ENCODE data around the gene EHBP1L1.
"Not testable (repeated sequence)": the region's sequence is repeated elsewhere in the genome, so short reads cannot be mapped to it uniquely, and the experiment has no call there.

EHBP1L1 gene

DNA sequence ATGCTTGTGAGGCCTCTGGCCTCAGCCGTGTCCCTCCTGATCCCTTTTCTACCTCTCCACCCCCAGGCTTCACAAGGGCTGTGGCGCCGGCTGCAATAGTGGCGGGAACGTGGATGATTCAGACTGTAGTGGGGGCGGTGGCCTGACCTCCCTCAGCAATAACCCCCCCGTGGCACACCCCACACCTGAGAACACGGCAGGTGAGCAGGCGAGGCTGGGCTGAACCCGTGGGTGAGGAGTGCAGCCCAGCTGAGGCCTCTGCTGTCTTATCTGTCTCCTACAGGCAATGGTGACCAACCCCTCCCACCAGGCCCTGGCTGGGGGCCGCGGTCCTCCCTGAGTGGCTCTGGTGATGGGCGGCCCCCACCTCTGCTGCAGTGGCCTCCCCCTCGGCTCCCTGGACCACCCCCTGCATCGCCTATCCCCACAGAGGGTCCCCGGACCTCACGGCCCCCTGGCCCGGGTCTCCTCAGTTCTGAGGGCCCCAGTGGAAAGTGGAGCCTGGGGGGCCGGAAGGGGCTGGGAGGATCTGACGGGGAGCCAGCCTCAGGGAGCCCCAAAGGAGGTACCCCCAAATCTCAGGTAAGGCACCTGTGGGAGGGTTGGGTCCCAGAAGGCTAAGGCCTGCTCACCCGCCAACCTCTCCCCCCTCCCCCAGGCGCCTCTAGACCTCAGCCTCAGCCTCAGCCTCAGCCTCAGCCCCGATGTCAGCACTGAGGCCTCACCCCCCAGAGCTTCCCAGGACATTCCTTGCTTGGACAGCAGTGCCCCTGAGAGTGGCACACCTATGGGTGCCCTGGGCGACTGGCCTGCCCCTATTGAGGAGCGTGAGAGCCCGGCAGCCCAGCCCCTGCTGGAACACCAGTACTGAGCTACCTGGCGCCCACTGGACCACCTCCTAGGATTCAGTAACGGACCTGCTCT, 60.5 kb downstream of the EHBP1L1 start:
- no peak for DNase-seq (ENCODE audit: low read depth, low spot score)

DNA sequence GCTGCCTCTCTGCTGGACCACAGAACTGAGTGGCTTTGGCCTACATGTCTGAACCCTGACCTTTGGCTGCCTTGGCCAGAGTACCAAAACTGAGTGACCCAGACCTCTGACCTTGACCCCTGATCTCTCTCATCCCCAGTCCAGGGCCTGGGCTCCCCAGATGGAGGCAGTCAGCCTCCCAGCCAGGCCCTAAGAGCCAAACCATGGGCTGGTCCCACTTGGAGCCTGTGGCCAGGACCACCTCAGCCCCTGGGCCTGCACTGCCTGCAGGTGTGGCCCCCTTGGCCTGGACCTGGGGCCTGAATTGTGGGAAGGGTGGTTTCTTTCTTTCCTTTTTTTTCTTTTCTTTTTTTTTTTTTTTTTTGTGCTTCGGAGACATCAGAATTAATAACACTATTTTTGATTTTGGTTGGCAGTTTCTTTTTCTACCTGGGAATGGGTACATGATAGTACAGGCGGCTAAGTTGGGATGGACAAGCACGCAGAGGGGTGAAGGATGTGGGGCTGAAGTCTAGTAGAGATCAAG, 61.2 kb downstream of the EHBP1L1 start:
- DNase-seq (ENCODE audit: low read depth, low spot score): no peak

GRCh38 chr11:65637794-65638419, 62.1 kb downstream of the EHBP1L1 start, which contains the start of gene SIPA1:
Gene SIPA1, plus strand, starts transcription at chr11:65638101. Its CDS starts 2,821 bp downstream, at chr11:65640922.
- peak; percentile 96 for DNase-seq (ENCODE audit: low read depth, low spot score)

DNA sequence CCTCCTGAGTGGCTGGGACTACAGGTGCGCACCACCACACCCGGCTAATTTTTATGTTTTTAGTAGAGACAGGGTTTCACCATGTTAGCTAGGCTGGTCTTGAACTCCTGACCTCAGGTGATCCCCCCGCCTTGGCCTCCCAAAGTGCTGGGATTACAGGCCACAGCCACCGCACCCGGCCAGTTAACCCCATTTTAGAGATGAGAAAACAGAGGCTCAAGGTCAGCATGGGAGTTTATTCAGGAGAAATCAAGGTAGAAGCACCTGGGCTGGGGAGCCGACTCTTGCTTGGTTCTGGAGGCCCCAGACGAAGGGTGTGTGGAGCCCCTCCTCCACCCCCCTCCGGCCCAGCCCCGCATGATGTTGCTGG, 63.4 kb downstream of the EHBP1L1 start:
- DNase-seq (ENCODE audit: low read depth, low spot score): not testable (repeated sequence)

- DNase-seq (ENCODE audit: low read depth, low spot score): no peak
These were observed 64.0 kb downstream of the EHBP1L1 start for GRCh38 chr11:65639623-65640482.

DNA sequence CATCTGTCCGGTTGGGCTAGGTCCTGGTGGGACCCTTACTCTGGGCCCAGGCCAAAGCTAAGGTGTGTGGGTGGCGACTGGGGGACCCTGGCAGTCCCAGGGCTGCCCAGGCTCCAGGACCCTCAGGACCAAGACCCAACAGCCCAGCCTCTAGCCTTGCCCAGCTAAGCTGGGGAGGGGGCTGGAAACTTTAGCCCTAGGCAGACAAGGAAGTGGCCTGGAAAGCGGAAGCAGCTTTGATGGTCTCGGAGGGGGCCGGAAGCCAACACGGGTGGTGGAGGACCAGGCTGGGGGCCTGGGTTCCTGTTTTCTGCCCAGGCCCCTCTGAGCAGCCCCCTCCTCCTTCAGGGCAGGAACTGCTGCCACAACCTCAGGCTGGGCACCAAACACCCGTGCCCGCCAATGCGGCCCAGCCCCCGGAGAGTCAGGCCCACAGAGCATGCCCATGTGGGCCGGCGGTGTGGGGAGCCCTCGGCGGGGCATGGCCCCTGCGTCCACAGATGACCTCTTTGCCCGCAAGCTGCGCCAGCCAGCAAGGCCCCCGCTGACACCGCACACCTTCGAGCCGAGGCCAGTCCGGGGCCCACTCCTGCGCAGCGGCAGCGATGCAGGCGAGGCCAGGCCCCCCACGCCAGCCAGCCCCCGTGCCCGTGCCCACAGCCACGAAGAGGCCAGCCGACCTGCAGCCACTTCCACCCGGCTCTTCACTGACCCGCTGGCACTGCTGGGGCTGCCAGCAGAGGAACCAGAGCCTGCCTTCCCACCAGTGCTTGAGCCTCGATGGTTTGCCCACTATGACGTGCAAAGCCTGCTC, 64.8 kb downstream of the EHBP1L1 start:
- no peak for DNase-seq (ENCODE audit: low read depth, low spot score)

DNA sequence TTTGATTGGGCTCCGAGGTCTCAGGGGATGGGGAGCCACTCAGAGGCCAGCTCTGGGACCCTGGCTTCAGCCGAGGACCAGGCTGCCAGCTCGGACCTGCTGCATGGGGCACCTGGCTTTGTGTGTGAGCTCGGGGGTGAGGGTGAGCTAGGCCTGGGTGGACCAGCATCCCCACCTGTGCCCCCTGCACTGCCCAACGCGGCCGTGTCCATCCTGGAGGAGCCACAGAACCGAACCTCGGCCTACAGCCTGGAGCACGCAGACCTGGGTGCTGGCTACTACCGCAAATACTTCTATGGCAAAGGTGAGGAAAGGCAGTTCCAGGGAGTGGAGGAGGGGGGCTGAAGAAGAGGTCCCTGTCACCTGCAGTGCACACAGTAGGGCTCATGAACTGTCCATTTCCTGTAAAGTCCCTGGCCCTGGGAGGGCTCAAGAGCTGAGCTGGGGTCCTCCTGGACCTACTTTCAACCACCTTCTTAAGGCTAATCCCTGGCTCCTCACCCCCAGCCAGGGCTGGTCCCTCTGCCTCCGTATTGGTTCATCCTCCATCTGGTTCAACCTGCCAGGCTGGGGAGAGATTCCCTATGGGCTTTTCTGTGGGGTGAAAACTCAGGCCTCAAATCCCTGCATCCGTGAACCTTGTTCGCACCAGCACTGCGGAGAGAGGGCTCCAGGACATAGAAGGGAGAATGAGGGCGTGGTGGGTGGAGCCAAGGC, 65.6 kb downstream of the EHBP1L1 start:
- no peak for DNase-seq (ENCODE audit: low read depth, low spot score)

Measured in ELF-1 (cell line).